Neural progenitor cell (in vitro differentiated cells): ENCODE measurements around the gene MBNL2. TPM values are rescaled to one million over a fixed set of nuclear protein-coding genes. Genes with fewer than 3 reads are reported as not detected.

Experiments
- DNase-seq: peaks from one replicate; pipeline ENCODE4 v3.0.0-alpha.2; 2016; ENCODE audit warnings: low spot score
- H2AFZ ChIP-seq: fragments of 200-600 bp; sonication (generic); replicated peaks from 2 replicates; pipeline ENCODE4 v1.6.1; 2016; ENCODE audit warnings: antibody characterized with exemption
- H3F3A ChIP-seq: fragments of 200-600 bp; sonication (generic); 2 replicates; pipeline ENCODE4 v1.6.1; 2016; ENCODE audit warnings: antibody characterized with exemption, low read depth
- H3K27ac ChIP-seq: fragments of 200-600 bp; sonication (generic); 2 replicates; pipeline ENCODE4 v1.5.1; 2016; ENCODE audit warnings: mild to moderate bottlenecking
- H3K27me3 ChIP-seq: fragments of 200-600 bp; sonication (generic); 2 replicates; pipeline ENCODE4 v1.6.1; 2016; ENCODE audit warnings: mild to moderate bottlenecking, moderate library complexity
- H3K36me3 ChIP-seq: fragments of 200-600 bp; sonication (generic); 2 replicates; pipeline ENCODE4 v1.5.1; 2016
- H3K4me1 ChIP-seq: fragments of 200-600 bp; sonication (generic); 2 replicates; pipeline ENCODE4 v1.6.1; 2016; ENCODE audit warnings: mixed run types
- H3K4me2 ChIP-seq: fragments of 200-600 bp; sonication (generic); 2 replicates; pipeline ENCODE4 v1.6.1; 2016
- H3K4me3 ChIP-seq: fragments of 200-600 bp; sonication (generic); 2 replicates; pipeline ENCODE4 v1.5.1; 2016
- H3K79me2 ChIP-seq: fragments of 200-600 bp; sonication (generic); 2 replicates; pipeline ENCODE4 v1.6.1; 2016; ENCODE audit warnings: low read depth
- H3K9ac ChIP-seq: fragments of 200-600 bp; sonication (generic); 2 replicates; pipeline ENCODE4 v1.6.1; 2016
- H3K9me3 ChIP-seq: fragments of 200-600 bp; sonication (generic); 2 replicates; pipeline ENCODE4 v1.5.1; 2016; ENCODE audit warnings: low read depth
- H4K20me1 ChIP-seq: fragments of 200-600 bp; sonication (generic); 2 replicates; pipeline ENCODE4 v1.6.1; 2016; ENCODE audit warnings: low read depth
- H3K27ac Mint-ChIP-seq: 3 replicates; pipeline ENCODE4 v1.8.0; 2021; ENCODE audit warnings: mixed read lengths
- H3K27me3 Mint-ChIP-seq: 2 replicates; pipeline ENCODE4 v1.8.0; 2022; ENCODE audit warnings: low read depth, mild to moderate bottlenecking, inconsistent platforms, moderate library complexity, mixed read lengths; ENCODE audit not compliant: insufficient read depth
- H3K36me3 Mint-ChIP-seq: 3 replicates; pipeline ENCODE4 v1.8.0; 2021; ENCODE audit warnings: mixed read lengths
- H3K4me1 Mint-ChIP-seq: 3 replicates; pipeline ENCODE4 v1.8.0; 2021; ENCODE audit warnings: mixed read lengths
- H3K4me3 Mint-ChIP-seq: 3 replicates; pipeline ENCODE4 v1.8.0; 2021; ENCODE audit warnings: mild to moderate bottlenecking, moderate library complexity, mixed read lengths
- H3K9me3 Mint-ChIP-seq: 3 replicates; pipeline ENCODE4 v1.8.0; 2020; ENCODE audit warnings: mixed read lengths
- CTCF ChIP-seq: fragments of 200-600 bp; sonication (generic); IDR thresholded peaks from 2 replicates; pipeline ENCODE4 v1.5.1; 2017; ENCODE audit warnings: antibody characterized with exemption, mild to moderate bottlenecking
- EZH2 ChIP-seq: fragments of 200-600 bp; sonication (generic); IDR thresholded peaks from 2 replicates; pipeline ENCODE4 v1.6.1; 2017; ENCODE audit warnings: antibody characterized with exemption, mild to moderate bottlenecking, moderate library complexity
- EZH2phosphoT487 ChIP-seq: fragments of 200-600 bp; sonication (generic); IDR thresholded peaks from 2 replicates; pipeline ENCODE4 v1.6.1; 2017; ENCODE audit warnings: antibody characterized with exemption
- total RNA-seq: library from RNA; depleted of rRNA; stranded (reverse); fragments of >200 nt; gene quantifications from 2 replicates; pipeline ENCODE4 v1.2.3, GENCODE V29; 2015; ENCODE audit warnings: low replicate concordance

The MBNL2 gene
- total RNA-seq, 1 donor from 2014 or later = 19.6 TPM

- Histone ChIP-seq H3K9ac (no peak overlapping the region), H3K4me2 (no peak overlapping the region), H3F3A (no peaks in the 10 kb centered on the region), H3K79me2 (no peaks in the 10 kb centered on the region), H3K4me1 (no peaks in the 10 kb centered on the region), H3K36me3 (no peaks in the 10 kb centered on the region), H4K20me1 (no peaks in the 10 kb centered on the region), H2AFZ (peak overlapping the region; percentile 74), H3K9me3 (no peaks in the 10 kb centered on the region), H3K27me3 (no peaks in the 10 kb centered on the region), H3K4me3 (no peak overlapping the region), H3K27ac (no peak overlapping the region)
- Mint-ChIP-seq H3K36me3 (no peaks in the 10 kb centered on the region), H3K27me3 (no peaks in the 10 kb centered on the region), H3K4me1 (no peaks in the 10 kb centered on the region), H3K4me3 (no peak overlapping the region), H3K27ac (no peak overlapping the region), H3K9me3 (no peaks in the 10 kb centered on the region)
- no peak for DNase-seq
- TF ChIP-seq EZH2 = no peak
- TF ChIP-seq CTCF = no peak
- TF ChIP-seq EZH2phosphoT487 = no peak
Observed at GRCh38 chr13:97191615-97192014, 30.5 kb upstream of the MBNL2 start.

GRCh38 chr13:97192166-97192565, 30.0 kb upstream of the MBNL2 start:
- no peaks in the 10 kb centered on the region for H3K4me1 Mint-ChIP-seq
- H3K9me3 Mint-ChIP-seq = no peaks in the 10 kb centered on the region
- H4K20me1 ChIP-seq = no peaks in the 10 kb centered on the region
- no peak for TF ChIP-seq EZH2phosphoT487
- no peak for TF ChIP-seq EZH2
- no peak for TF ChIP-seq CTCF
- no peaks in the 10 kb centered on the region for H3K27me3 ChIP-seq
- peaks cover under 1% of the 10 kb centered on the region for H3K27me3 Mint-ChIP-seq
- H3K4me3 ChIP-seq = no peak overlapping the region
- no peaks in the 10 kb centered on the region for H3K4me1 ChIP-seq
- no peaks in the 10 kb centered on the region for H3K79me2 ChIP-seq
- no peak overlapping the region for H3K27ac Mint-ChIP-seq
- H3K4me2 ChIP-seq = no peak overlapping the region
- no peak overlapping the region for H3K9ac ChIP-seq
- no peak for DNase-seq
- H3F3A ChIP-seq = no peaks in the 10 kb centered on the region
- no peaks in the 10 kb centered on the region for H3K9me3 ChIP-seq
- H2AFZ ChIP-seq = no peak overlapping the region
- no peaks in the 10 kb centered on the region for H3K36me3 Mint-ChIP-seq
- H3K4me3 Mint-ChIP-seq = no peak overlapping the region
- no peak overlapping the region for H3K27ac ChIP-seq
- H3K36me3 ChIP-seq = no peaks in the 10 kb centered on the region

- Histone ChIP-seq H3K9me3 (no peaks in the 10 kb centered on the region), H3K27ac (no peak overlapping the region), H3K4me1 (no peaks in the 10 kb centered on the region), H3K4me3 (no peak overlapping the region), H3K4me2 (no peak overlapping the region), H4K20me1 (no peaks in the 10 kb centered on the region), H3K27me3 (no peaks in the 10 kb centered on the region), H3K9ac (no peak overlapping the region), H3K79me2 (no peaks in the 10 kb centered on the region), H2AFZ (no peak overlapping the region), H3K36me3 (no peaks in the 10 kb centered on the region), H3F3A (no peaks in the 10 kb centered on the region)
- no peak overlapping the region for H3K27ac Mint-ChIP-seq
- no peak overlapping the region for H3K4me3 Mint-ChIP-seq
- no peaks in the 10 kb centered on the region for H3K4me1 Mint-ChIP-seq
- no peak for DNase-seq
- H3K27me3 Mint-ChIP-seq = peaks cover 2% of the 10 kb centered on the region
- TF ChIP-seq CTCF = no peak
- no peak for TF ChIP-seq EZH2phosphoT487
- TF ChIP-seq EZH2 = no peak
- H3K36me3 Mint-ChIP-seq = no peaks in the 10 kb centered on the region
- no peaks in the 10 kb centered on the region for H3K9me3 Mint-ChIP-seq
Observed at GRCh38 chr13:97193577-97193976, 28.6 kb upstream of the MBNL2 start.

- Histone ChIP-seq H3K27me3 (no peaks in the 10 kb centered on the region), H3K4me1 (no peaks in the 10 kb centered on the region), H3K9me3 (no peaks in the 10 kb centered on the region), H3K4me2 (no peak overlapping the region), H3K4me3 (no peak overlapping the region), H3K27ac (no peak overlapping the region), H3K36me3 (no peaks in the 10 kb centered on the region), H3F3A (no peaks in the 10 kb centered on the region), H3K79me2 (no peaks in the 10 kb centered on the region), H3K9ac (no peak overlapping the region), H2AFZ (no peak overlapping the region), H4K20me1 (no peaks in the 10 kb centered on the region)
- Mint-ChIP-seq H3K27me3 (peaks cover 2% of the 10 kb centered on the region), H3K4me1 (no peaks in the 10 kb centered on the region), H3K36me3 (no peaks in the 10 kb centered on the region), H3K27ac (no peak overlapping the region), H3K4me3 (no peak overlapping the region), H3K9me3 (no peaks in the 10 kb centered on the region)
- no peak for DNase-seq
- TF ChIP-seq EZH2 = no peak
- TF ChIP-seq CTCF = no peak
- TF ChIP-seq EZH2phosphoT487 = no peak
Observed at GRCh38 chr13:97194479-97194878, 27.7 kb upstream of the MBNL2 start.
